ENCODE measurements around the gene SPOCK1.

SPOCK1 gene

DNA sequence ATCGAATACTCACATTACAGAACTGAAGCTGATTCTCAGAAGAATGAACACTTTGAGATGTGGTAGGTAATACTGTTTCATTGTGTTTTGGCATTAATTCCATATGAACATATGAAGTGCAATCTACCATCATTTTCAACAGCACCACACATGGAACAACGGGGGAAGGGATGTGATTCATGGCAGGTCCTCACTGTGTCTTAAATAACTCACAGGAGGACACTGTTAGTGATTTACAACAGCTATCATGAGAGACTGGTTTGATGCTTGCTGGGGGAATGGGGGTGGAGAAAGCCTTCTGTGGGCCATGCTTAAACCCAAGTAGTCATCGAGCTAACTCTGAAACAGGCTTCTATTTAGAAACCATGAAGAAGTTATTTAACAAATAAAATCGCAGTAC lies 232.9 kb downstream of the SPOCK1 start:
- Histone ChIP-seq H3K27ac (ENCODE audit: insufficient read depth in 1 of 2, low read depth in 1 of 2, low read length in 2 of 2, poor library complexity in 1 of 2, severe bottlenecking in 2 of 2) (no peak overlapping the region), H3K27me3 (replicated peaks in 2 of 5; ENCODE audit: control insufficient read depth in 4 of 5, insufficient read depth in 5 of 5, low read length in 4 of 5) (peaks cover 3 to 67% (median 9%) of the 10 kb centered on the region in 5 experiments), H3K4me1 (ENCODE audit: control extremely low read depth in 1 of 4, control insufficient read depth in 4 of 4, insufficient read depth in 4 of 4, low read length in 3 of 4) (no peaks in the 10 kb centered on the region), H3K9me3 (ENCODE audit: control extremely low read depth in 1 of 5, control insufficient read depth in 4 of 5, insufficient read depth in 2 of 5, low read depth in 1 of 5, low read length in 4 of 5) (no peaks in the 10 kb centered on the region), H3K36me3 (ENCODE audit: control insufficient read depth in 4 of 4, insufficient read depth in 4 of 4, low read length in 3 of 4) (no peaks in the 10 kb centered on the region), H3K4me3 (ENCODE audit: control insufficient read depth in 1 of 7, extremely low read depth in 1 of 7, insufficient read depth in 4 of 7, low read depth in 2 of 7, low read length in 6 of 7) (no peak overlapping the region)
- POLR2A ChIA-PET, result no interaction called here
- CTCF ChIA-PET, result interaction anchor here (0.9 kb wide), 1 partner anchor 231 kb away, joined by 3 read pairs; no protein-coding TSS in a partner anchor
- DNase-seq, result no peak
- 79% methylated on average over 2 of the region's 4 CpGs for WGBS (ENCODE audit: insufficient coverage)

DNA sequence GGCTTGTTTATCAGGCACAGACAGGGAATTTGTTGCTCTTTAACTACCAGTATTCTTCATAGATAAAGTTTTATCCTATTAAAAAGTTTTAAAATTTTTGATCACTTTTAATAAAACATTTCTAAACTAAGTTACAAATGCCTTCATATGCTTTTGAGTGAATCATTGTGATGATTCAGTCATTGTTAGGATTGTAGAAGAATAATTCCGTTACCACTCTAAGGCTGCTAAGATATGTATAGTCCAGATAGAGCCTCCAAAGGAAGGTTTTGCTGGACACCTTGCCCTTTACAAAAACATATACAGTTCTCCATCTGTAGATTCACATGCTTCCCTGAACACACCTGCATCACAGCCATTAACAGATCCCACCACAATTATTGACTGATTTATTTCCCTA lies 233.7 kb downstream of the SPOCK1 start:
- Histone ChIP-seq H3K9me3 (ENCODE audit: control extremely low read depth in 1 of 5, control insufficient read depth in 4 of 5, insufficient read depth in 2 of 5, low read depth in 1 of 5, low read length in 4 of 5) (no peaks in the 10 kb centered on the region), H3K27me3 (replicated peaks in 2 of 5; ENCODE audit: control insufficient read depth in 4 of 5, insufficient read depth in 5 of 5, low read length in 4 of 5) (peaks cover 4 to 69% (median 9%) of the 10 kb centered on the region in 5 experiments), H3K4me1 (ENCODE audit: control extremely low read depth in 1 of 4, control insufficient read depth in 4 of 4, insufficient read depth in 4 of 4, low read length in 3 of 4) (no peaks in the 10 kb centered on the region), H3K27ac (ENCODE audit: insufficient read depth in 1 of 2, low read depth in 1 of 2, low read length in 2 of 2, poor library complexity in 1 of 2, severe bottlenecking in 2 of 2) (no peak overlapping the region), H3K36me3 (ENCODE audit: control insufficient read depth in 4 of 4, insufficient read depth in 4 of 4, low read length in 3 of 4) (no peaks in the 10 kb centered on the region), H3K4me3 (ENCODE audit: control insufficient read depth in 1 of 7, extremely low read depth in 1 of 7, insufficient read depth in 4 of 7, low read depth in 2 of 7, low read length in 6 of 7) (no peak overlapping the region)
- DNase-seq, result no peak
- WGBS (ENCODE audit: insufficient coverage), result no CpG with 5 or more reads among the region's 1 CpG
- ChIA-PET CTCF (no interaction called here), POLR2A (no interaction called here)

DNA sequence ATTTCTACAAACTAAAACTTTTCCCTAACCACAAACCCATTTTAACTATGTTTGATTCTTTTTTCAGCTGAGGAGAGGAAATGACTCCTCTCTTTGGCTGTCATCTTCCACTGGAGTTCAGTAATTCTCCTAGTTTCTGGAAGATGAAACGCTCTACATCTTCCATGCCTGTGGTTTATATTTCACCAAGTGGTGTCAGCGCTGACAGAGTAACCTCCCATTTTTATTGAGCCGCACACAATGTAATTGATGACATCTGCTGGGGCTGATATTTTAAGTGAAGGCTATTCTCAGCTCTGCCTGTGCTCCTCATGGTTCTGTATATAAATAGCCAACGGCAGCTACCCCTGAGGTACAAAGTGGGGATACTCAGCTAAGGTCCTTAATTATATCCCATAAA lies 234.6 kb downstream of the SPOCK1 start:
- no peaks in the 10 kb centered on the region for H3K36me3 ChIP-seq (ENCODE audit: control insufficient read depth in 4 of 4, insufficient read depth in 4 of 4, low read length in 3 of 4)
- DNase-seq, result no peak
- no peak overlapping the region for H3K27ac ChIP-seq (ENCODE audit: insufficient read depth in 1 of 2, low read depth in 1 of 2, low read length in 2 of 2, poor library complexity in 1 of 2, severe bottlenecking in 2 of 2)
- no peak overlapping the region for H3K4me3 ChIP-seq (ENCODE audit: control insufficient read depth in 1 of 7, extremely low read depth in 1 of 7, insufficient read depth in 4 of 7, low read depth in 2 of 7, low read length in 6 of 7)
- no peaks in the 10 kb centered on the region for H3K9me3 ChIP-seq (ENCODE audit: control extremely low read depth in 1 of 5, control insufficient read depth in 4 of 5, insufficient read depth in 2 of 5, low read depth in 1 of 5, low read length in 4 of 5)
- peaks cover 4 to 68% (median 9%) of the 10 kb centered on the region in 5 experiments for H3K27me3 ChIP-seq (replicated peaks in 2 of 5; ENCODE audit: control insufficient read depth in 4 of 5, insufficient read depth in 5 of 5, low read length in 4 of 5)
- CTCF ChIA-PET, result no interaction called here
- 100% methylated on average over 1 of the region's 4 CpGs for WGBS (ENCODE audit: insufficient coverage)
- H3K4me1 ChIP-seq (ENCODE audit: control extremely low read depth in 1 of 4, control insufficient read depth in 4 of 4, insufficient read depth in 4 of 4, low read length in 3 of 4), result no peaks in the 10 kb centered on the region
- POLR2A ChIA-PET, result no interaction called here

DNA sequence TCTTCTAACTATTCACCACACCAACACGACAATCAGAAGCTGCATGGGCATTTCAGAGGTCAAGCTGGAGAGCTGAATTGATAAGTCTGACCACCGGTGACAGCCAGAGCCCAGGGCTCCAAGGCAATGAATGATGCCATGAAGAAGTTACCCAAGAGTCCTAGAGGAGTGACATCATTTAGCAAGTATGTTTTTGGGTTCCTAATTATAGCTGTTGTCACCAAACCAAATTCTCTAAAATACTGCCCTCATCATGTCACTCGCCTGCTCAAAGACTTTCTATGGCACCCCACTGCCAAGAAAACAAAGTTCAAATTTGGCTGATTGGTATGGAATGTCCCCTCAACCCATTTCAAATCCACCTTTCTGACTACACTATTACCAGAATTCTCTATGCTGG lies 235.1 kb downstream of the SPOCK1 start:
- POLR2A ChIA-PET, result no interaction called here
- Histone ChIP-seq H3K4me3 (ENCODE audit: control insufficient read depth in 1 of 7, extremely low read depth in 1 of 7, insufficient read depth in 4 of 7, low read depth in 2 of 7, low read length in 6 of 7) (no peak overlapping the region), H3K4me1 (ENCODE audit: control extremely low read depth in 1 of 4, control insufficient read depth in 4 of 4, insufficient read depth in 4 of 4, low read length in 3 of 4) (no peaks in the 10 kb centered on the region), H3K27ac (ENCODE audit: insufficient read depth in 1 of 2, low read depth in 1 of 2, low read length in 2 of 2, poor library complexity in 1 of 2, severe bottlenecking in 2 of 2) (no peak overlapping the region), H3K27me3 (replicated peaks in 2 of 5; ENCODE audit: control insufficient read depth in 4 of 5, insufficient read depth in 5 of 5, low read length in 4 of 5) (peaks cover 4 to 62% (median 9%) of the 10 kb centered on the region in 5 experiments), H3K9me3 (ENCODE audit: control extremely low read depth in 1 of 5, control insufficient read depth in 4 of 5, insufficient read depth in 2 of 5, low read depth in 1 of 5, low read length in 4 of 5) (no peaks in the 10 kb centered on the region), H3K36me3 (ENCODE audit: control insufficient read depth in 4 of 4, insufficient read depth in 4 of 4, low read length in 3 of 4) (no peaks in the 10 kb centered on the region)
- no peak for DNase-seq
- WGBS (ENCODE audit: insufficient coverage), result 83% methylated on average over 1 of the region's 3 CpGs
- CTCF ChIA-PET, result no interaction called here

DNA sequence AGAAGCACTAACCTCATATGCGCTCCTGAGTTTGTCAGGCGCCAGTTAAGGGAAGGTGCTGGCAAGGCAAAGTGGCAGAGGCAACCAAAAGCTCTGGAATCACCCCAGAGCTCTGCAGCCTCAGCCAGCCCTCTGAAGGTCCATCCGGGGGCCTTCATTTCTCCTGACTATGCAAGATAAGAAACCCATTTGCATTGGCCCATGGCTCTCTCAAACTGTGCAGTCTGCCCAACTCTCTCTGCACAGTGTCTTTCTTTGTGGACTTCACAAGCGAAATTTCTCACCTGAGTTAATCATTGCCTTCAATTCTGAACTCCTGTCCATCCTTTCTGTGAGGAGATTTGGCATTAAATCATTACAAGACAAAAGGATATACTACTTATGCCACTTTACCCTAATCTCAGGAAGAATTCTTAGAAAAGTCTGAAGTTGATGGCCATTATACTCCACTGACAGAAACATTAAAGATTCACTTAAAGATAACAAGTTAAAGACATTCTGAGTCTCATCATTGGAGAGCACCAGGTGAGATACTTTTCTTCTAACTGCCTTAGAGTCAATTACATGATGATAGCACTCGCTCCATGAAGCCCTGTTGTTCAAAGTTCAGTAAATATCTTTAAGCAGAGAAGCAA lies 235.6 kb downstream of the SPOCK1 start:
- ChIA-PET POLR2A (no interaction called here), CTCF (no interaction called here)
- Histone ChIP-seq H3K4me1 (ENCODE audit: control extremely low read depth in 1 of 4, control insufficient read depth in 4 of 4, insufficient read depth in 4 of 4, low read length in 3 of 4) (no peaks in the 10 kb centered on the region), H3K36me3 (ENCODE audit: control insufficient read depth in 4 of 4, insufficient read depth in 4 of 4, low read length in 3 of 4) (no peaks in the 10 kb centered on the region), H3K4me3 (ENCODE audit: control insufficient read depth in 1 of 7, extremely low read depth in 1 of 7, insufficient read depth in 4 of 7, low read depth in 2 of 7, low read length in 6 of 7) (no peak overlapping the region), H3K27me3 (replicated peaks in 2 of 5; ENCODE audit: control insufficient read depth in 4 of 5, insufficient read depth in 5 of 5, low read length in 4 of 5) (peaks cover 4 to 58% (median 9%) of the 10 kb centered on the region in 5 experiments), H3K27ac (ENCODE audit: insufficient read depth in 1 of 2, low read depth in 1 of 2, low read length in 2 of 2, poor library complexity in 1 of 2, severe bottlenecking in 2 of 2) (no peak overlapping the region), H3K9me3 (ENCODE audit: control extremely low read depth in 1 of 5, control insufficient read depth in 4 of 5, insufficient read depth in 2 of 5, low read depth in 1 of 5, low read length in 4 of 5) (no peaks in the 10 kb centered on the region)
- 86% methylated on average over 5 of the region's 5 CpGs for WGBS (ENCODE audit: insufficient coverage)
- no peak for DNase-seq

DNA sequence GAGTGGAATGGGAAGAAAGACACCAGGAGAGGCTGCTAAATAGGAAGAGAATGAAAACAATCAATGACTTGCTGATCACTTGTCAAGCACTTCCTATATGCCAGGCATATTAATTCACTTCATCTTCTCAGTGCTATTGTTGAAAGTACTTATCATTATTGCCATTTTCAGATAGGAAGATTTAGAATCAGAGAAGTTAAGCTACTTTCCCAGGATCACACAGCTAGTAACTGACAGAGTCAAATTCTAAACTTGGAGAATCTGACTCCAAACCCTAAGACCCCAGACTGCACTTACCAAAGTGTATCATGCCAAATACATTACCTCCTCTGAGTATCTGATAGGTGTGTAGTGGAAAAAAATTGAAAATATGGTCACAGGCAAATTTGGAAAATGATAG lies 236.3 kb downstream of the SPOCK1 start:
- H3K4me1 ChIP-seq (ENCODE audit: control extremely low read depth in 1 of 4, control insufficient read depth in 4 of 4, insufficient read depth in 4 of 4, low read length in 3 of 4), result no peaks in the 10 kb centered on the region
- H3K27ac ChIP-seq (ENCODE audit: insufficient read depth in 1 of 2, low read depth in 1 of 2, low read length in 2 of 2, poor library complexity in 1 of 2, severe bottlenecking in 2 of 2), result no peak overlapping the region
- no peak overlapping the region for H3K4me3 ChIP-seq (ENCODE audit: control insufficient read depth in 1 of 7, extremely low read depth in 1 of 7, insufficient read depth in 4 of 7, low read depth in 2 of 7, low read length in 6 of 7)
- DNase-seq, result no peak
- H3K36me3 ChIP-seq (ENCODE audit: control insufficient read depth in 4 of 4, insufficient read depth in 4 of 4, low read length in 3 of 4), result no peaks in the 10 kb centered on the region
- H3K9me3 ChIP-seq (ENCODE audit: control extremely low read depth in 1 of 5, control insufficient read depth in 4 of 5, insufficient read depth in 2 of 5, low read depth in 1 of 5, low read length in 4 of 5), result no peaks in the 10 kb centered on the region
- H3K27me3 ChIP-seq (replicated peaks in 2 of 5; ENCODE audit: control insufficient read depth in 4 of 5, insufficient read depth in 5 of 5, low read length in 4 of 5), result peaks cover 3 to 54% (median 9%) of the 10 kb centered on the region in 5 experiments
- ChIA-PET CTCF (no interaction called here), POLR2A (no interaction called here)

DNA sequence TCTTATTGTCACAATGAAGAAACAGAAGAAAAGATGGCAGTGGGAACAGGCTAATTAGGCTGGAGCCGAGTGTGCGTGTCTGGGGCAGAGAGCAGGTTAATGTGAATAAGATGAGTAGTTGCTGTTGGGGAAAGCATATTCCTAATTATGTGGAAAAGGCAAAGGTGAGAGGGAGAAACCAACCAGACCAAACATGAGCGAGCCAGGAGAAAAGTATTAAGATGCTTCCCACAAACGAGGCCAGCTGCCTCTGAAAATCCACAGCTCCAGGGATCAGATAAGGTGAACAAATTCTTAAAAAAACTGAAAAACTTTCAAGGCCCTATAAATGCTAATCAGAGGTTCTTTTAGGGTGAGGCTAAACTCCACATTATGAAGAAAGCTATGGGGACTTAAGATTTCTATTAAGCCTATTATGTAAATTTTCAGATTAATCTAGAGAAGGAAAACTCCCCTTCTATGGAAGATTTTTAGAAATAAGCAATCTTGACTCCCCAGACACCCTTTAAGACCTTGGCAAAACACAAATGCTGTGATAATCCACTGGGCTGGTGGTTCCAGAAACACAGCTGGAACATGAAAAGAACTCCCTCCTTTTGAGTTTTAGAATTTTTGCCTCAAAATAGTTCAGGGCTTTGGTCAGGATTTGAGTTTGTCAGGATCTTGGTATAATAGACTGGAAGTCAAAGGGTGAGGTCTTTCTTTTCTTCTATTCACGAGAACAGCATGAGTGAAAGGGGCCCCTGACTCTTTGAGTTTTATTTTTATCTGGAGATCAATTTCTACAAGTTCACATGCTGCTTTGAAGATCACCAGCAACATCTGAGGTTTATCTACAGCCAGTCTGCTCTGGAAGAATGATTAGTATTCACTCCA lies 238.1 kb downstream of the SPOCK1 start:
- ChIA-PET CTCF (no interaction called here), POLR2A (no interaction called here)
- DNase-seq, result no peak

More for the DNA sequence above, 238.1 kb downstream of the SPOCK1 start:
- H3K27me3 ChIP-seq (replicated peaks in 2 of 5; ENCODE audit: control insufficient read depth in 4 of 5, insufficient read depth in 5 of 5, low read length in 4 of 5), result peaks cover 0 to 46% (median 9%) of the 10 kb centered on the region in 5 experiments
- 90% methylated on average over 4 of the region's 5 CpGs for WGBS (ENCODE audit: insufficient coverage)
- H3K4me3 ChIP-seq (ENCODE audit: control insufficient read depth in 1 of 7, extremely low read depth in 1 of 7, insufficient read depth in 4 of 7, low read depth in 2 of 7, low read length in 6 of 7), result no peak overlapping the region
- no peaks in the 10 kb centered on the region for H3K9me3 ChIP-seq (ENCODE audit: control extremely low read depth in 1 of 5, control insufficient read depth in 4 of 5, insufficient read depth in 2 of 5, low read depth in 1 of 5, low read length in 4 of 5)
- H3K4me1 ChIP-seq (ENCODE audit: control extremely low read depth in 1 of 4, control insufficient read depth in 4 of 4, insufficient read depth in 4 of 4, low read length in 3 of 4), result no peaks in the 10 kb centered on the region
- H3K27ac ChIP-seq (ENCODE audit: insufficient read depth in 1 of 2, low read depth in 1 of 2, low read length in 2 of 2, poor library complexity in 1 of 2, severe bottlenecking in 2 of 2), result no peak overlapping the region
- no peaks in the 10 kb centered on the region for H3K36me3 ChIP-seq (ENCODE audit: control insufficient read depth in 4 of 4, insufficient read depth in 4 of 4, low read length in 3 of 4)
